ENCODE data around the gene CATSPER4. TPM values are rescaled to one million over a fixed set of nuclear protein-coding genes. Genes with fewer than 3 reads are reported as not detected.
A peak's percentile ranks its signal among the peaks of the same experiment; 100 is the strongest.
"Not testable (repeated sequence)": the region's sequence is repeated elsewhere in the genome, so short reads cannot be mapped to it uniquely, and the experiment has no call there.

Gene CATSPER4
- total RNA-seq, 1 experiment from 2014 or later = not detected

DNA sequence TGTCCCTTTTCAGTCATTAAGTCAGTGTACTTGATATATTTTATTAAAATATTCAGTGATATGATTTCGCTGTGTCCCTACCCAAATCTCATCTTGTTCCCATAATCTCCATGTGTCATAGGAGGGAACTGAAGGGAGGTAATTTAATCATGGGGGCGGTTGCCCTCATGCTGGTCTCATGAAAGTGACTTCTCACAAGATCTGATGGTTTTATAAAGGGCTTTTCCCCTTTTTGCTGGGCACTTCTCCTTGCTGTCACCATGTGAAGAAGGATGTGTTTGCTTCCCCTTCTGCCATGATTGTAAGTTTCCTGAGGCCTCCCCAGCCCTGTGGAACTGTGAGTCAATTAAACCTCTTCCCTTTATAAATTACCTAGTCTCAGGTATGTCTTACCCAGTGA, 40.3 kb downstream of the CATSPER4 start:
- DNase-seq; H3K27me3 ChIP-seq; H3K4me3 ChIP-seq; H3K9me3 ChIP-seq (replicated peaks); H3K4me1 ChIP-seq; H3K36me3 ChIP-seq; H3K27ac ChIP-seq: not testable (repeated sequence)

DNA sequence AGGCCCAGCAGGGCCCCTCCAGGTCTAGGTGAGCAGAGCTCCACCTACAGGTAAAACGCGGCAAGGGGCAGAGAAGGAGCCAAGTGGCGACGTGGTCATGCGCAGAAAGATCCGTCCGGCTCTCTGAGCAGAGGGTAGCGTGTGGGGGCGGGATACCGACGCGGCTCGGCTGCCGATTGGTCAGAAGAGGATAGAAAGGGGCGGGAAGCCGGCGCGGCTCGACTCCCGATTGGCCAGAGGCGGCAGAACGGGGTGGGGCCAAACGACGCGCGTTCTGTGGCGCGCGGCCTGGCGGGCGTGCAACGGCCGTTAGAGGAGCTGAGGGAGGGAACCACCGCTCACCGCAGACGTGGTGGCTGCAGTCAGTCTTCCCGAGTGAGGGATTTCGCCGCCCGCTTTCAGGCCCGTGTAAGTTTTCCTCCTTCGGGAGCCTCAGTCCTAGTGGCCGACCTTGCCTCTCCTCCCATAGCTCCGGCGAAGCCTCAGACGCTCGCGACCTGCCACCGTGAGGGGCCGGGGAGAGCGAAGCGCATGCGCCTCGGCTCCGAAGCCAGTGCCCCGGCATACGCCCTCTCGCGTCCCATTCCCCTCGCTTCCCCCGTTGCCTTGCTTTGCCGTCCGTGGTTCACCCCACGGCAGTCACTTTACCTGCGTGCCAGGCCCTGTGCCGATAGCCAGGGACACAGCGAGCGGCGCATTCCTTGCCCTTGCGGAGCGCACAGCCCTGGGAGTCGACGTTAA, 43.7 kb downstream of the CATSPER4 start, which contains the start of gene CEP85:
CEP85 (plus strand) TSS at position 298 of the 741 bp plus-strand sequence. CDS start 5,584 bp downstream, outside the sequence.
- Histone ChIP-seq H3K9me3 (replicated peaks) (no peaks in the 10 kb centered on the region), H3K27ac (peak within 1 kb of the TSS; percentile 41), H3K27me3 (no peaks in the 10 kb centered on the region), H3K36me3 (no peaks in the 10 kb centered on the region), H3K4me1 (no peaks in the 10 kb centered on the region), H3K4me3 (peak within 1 kb of the TSS; percentile 76)
- DNase-seq = peak; percentile 98 to 99

DNA sequence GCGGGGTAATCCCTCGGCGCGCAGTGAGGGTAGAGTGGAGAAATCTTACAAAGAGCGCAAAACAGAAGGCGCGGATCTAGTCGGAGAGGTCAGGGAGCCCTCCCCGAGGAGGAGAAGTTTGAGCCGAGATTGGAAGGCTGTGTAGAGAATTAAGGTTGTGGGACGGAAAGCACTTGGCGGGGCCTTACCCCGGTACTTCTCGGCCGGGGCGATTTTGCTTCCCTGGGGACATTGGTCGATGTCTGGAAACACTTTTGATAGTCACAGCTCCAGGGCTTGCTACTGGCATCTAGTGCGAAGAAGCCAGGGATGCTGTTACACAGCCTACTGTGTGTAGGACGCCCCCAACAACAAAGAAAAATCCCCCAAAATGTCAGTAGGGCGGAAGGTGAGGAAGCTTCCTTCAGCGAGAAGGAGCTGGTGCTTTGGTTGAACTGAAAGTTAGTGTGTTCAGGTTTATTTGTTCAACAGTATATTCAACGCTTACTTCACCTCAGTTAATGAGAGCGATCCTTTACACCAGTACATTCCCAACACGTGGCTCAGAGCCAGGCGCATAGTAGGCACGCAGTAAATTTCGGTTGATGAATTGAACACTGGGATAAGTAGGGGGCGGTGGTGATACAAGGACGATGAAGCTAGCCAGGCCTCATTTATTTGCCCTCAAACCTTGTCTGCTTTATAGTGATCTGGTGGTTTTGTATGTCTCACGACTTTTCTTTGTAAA, 44.4 kb downstream of the CATSPER4 start:
- peak in 1 of 2 experiments; percentile 18 for DNase-seq
- H3K4me3 ChIP-seq = peak overlapping the region; percentile 76
- H3K4me1 ChIP-seq = no peaks in the 10 kb centered on the region
- H3K27ac ChIP-seq = peak overlapping the region; percentile 41
- H3K36me3 ChIP-seq = no peaks in the 10 kb centered on the region
- H3K27me3 ChIP-seq = no peaks in the 10 kb centered on the region
- no peaks in the 10 kb centered on the region for H3K9me3 ChIP-seq (replicated peaks)

DNA sequence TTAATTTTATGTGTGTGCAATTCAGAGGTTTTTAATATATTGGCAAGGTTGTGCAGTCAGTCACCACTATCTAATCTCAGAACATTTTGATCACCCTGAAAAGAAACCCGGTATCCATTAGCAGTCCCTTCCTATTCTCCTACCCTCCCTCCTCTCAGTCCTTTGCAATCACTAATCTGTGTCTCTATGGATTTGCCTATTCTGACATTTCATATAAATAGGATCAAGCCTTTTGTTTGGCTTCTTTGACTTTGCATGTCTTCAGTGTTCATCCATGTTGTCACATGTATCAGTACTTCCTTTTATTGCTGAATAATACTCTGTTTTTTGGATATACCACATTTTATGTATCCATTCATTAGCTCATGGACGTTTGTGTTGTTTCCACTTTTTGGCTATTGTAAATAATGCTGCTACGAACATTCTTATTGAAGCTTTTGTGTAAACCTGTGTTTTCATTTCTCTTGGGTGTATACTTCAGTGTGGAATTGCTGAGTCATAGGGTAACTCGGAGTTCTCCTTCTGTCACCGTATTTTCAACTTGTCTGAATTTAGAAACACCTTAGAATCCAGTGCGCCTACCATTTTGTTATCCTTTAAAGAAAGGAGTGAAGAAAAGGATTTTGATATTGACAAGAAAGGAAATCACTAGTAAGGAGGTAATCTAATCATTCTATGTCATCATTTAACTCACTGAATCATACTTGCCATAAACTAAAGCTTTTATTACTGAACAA, 47.0 kb downstream of the CATSPER4 start:
- H3K27me3 ChIP-seq = no peaks in the 10 kb centered on the region
- H3K4me1 ChIP-seq = no peaks in the 10 kb centered on the region
- H3K4me3 ChIP-seq = no peak overlapping the region
- peaks cover 3% of the 10 kb centered on the region; the same call in 1 of the 2 replicates for H3K36me3 ChIP-seq
- no peaks in the 10 kb centered on the region for H3K9me3 ChIP-seq (replicated peaks)
- no peak for DNase-seq
- no peak overlapping the region for H3K27ac ChIP-seq

DNA sequence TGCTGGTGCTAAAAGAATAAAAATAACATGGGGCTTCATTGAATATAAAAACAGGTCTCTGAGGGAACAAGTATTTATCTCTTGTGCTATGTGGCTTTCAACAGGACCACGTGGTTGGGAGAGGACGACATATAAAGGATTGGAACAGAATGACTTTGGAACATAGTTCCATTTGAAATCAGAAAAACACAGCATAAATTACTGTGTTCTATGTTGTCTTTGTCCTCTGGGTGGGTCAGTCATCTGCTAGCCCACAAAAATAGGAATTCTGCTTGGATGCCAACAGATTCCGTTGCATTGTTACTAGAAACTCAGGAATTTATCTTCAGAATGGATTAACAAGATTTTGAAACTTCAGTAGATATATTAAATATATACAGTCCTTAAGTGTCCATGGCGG, 49.5 kb downstream of the CATSPER4 start:
- Histone ChIP-seq H3K27me3 (no peaks in the 10 kb centered on the region), H3K9me3 (replicated peaks) (no peaks in the 10 kb centered on the region), H3K36me3 (peaks cover 17% of the 10 kb centered on the region), H3K4me3 (no peak overlapping the region), H3K4me1 (no peaks in the 10 kb centered on the region), H3K27ac (no peak overlapping the region)
- no peak for DNase-seq

Other genes with a start within 250 kb of the CATSPER4 start
- 3.8 and 4.0 TPM in 2 replicates for gene PAFAH2, start 192.5 kb upstream of the CATSPER4 start, total RNA-seq (2014; rRNA removed; shearing (Covaris generic))
- gene EXTL1, start 168.8 kb upstream of the CATSPER4 start, total RNA-seq (2014; rRNA removed; shearing (Covaris generic)) = 32.7 and 38.7 TPM in 2 replicates
- gene SLC30A2, start 144.5 kb upstream of the CATSPER4 start, total RNA-seq (2014; rRNA removed; shearing (Covaris generic)) = 0.08 and 0.26 TPM in 2 replicates
- not detected in 2 replicates for gene TRIM63, start 123.0 kb upstream of the CATSPER4 start, total RNA-seq (2014; rRNA removed; shearing (Covaris generic))
- 8.1 and 8.7 TPM in 2 replicates for gene PDIK1L, start 78.8 kb upstream of the CATSPER4 start, total RNA-seq (2014; rRNA removed; shearing (Covaris generic))
- 0.10 and 0.18 TPM in 2 replicates for gene FAM110D, start 31.5 kb upstream of the CATSPER4 start, total RNA-seq (2014; rRNA removed; shearing (Covaris generic))
- 0.18 TPM in 1 of 2 replicates, not detected in the other for gene C1orf232, start 21.6 kb upstream of the CATSPER4 start, total RNA-seq (2014; rRNA removed; shearing (Covaris generic))
- gene ZNF593, start 20.7 kb upstream of the CATSPER4 start, total RNA-seq (2014; rRNA removed; shearing (Covaris generic)) = 27.4 and 38.8 TPM in 2 replicates
- not detected in 2 replicates for gene ZNF593OS, start 18.8 kb upstream of the CATSPER4 start, total RNA-seq (2014; rRNA removed; shearing (Covaris generic))
- gene CNKSR1, start 13.1 kb upstream of the CATSPER4 start, total RNA-seq (2014; rRNA removed; shearing (Covaris generic)) = 1.2 and 2.6 TPM in 2 replicates
- gene CEP85, start 43.6 kb downstream of the CATSPER4 start, total RNA-seq (2014; rRNA removed; shearing (Covaris generic)) = 34.8 and 39.1 TPM in 2 replicates
- gene SH3BGRL3, start 89.5 kb downstream of the CATSPER4 start, total RNA-seq (2014; rRNA removed; shearing (Covaris generic)) = 41.5 and 43.4 TPM in 2 replicates
- gene UBXN11, start 116.0 kb downstream of the CATSPER4 start, total RNA-seq (2014; rRNA removed; shearing (Covaris generic)) = 3.5 and 5.3 TPM in 2 replicates
- not detected in 2 replicates for gene CD52, start 127.4 kb downstream of the CATSPER4 start, total RNA-seq (2014; rRNA removed; shearing (Covaris generic))
- not detected in 2 replicates for gene CRYBG2, start 163.5 kb downstream of the CATSPER4 start, total RNA-seq (2014; rRNA removed; shearing (Covaris generic))
- gene ZNF683, start 182.1 kb downstream of the CATSPER4 start, total RNA-seq (2014; rRNA removed; shearing (Covaris generic)) = not detected in 2 replicates
- gene LIN28A, start 220.2 kb downstream of the CATSPER4 start, total RNA-seq (2014; rRNA removed; shearing (Covaris generic)) = not detected in 2 replicates
- gene DHDDS, start 241.7 kb downstream of the CATSPER4 start, total RNA-seq (2014; rRNA removed; shearing (Covaris generic)) = 36.6 and 43.7 TPM in 2 replicates

Measured in SJCRH30 (cell line).